Activated T-cell treated with anti-CD3 and anti-CD28 coated beads, Interleukin-2, amount 50 U/mL, for 4 hours (primary cell): ENCODE measurements around the gene OPA3. TPM values are rescaled to one million over a fixed set of nuclear protein-coding genes. Genes with fewer than 3 reads are reported as not detected.

Source experiments
- ATAC-seq, 2 donors: fragments of 200-7000 bp; cut with Tn5 transposase; one replicate each; pipeline ENCODE4 v1.10.0; 2021
- DNase-seq: peaks from one replicate; pipeline ENCODE4 v3.0.0-alpha.2; 2020
- H3K27me3 Mint-ChIP-seq: one replicate; pipeline ENCODE4 v1.8.0; 2021; ENCODE audit warnings: low read depth, mixed read lengths
- H3K36me3 Mint-ChIP-seq: one replicate; pipeline ENCODE4 v1.8.0; 2022; ENCODE audit warnings: mixed read lengths; ENCODE audit not compliant: insufficient read depth
- H3K4me1 Mint-ChIP-seq: one replicate; pipeline ENCODE4 v1.8.0; 2021; ENCODE audit warnings: low read depth, mixed read lengths
- H3K4me3 Mint-ChIP-seq: one replicate; pipeline ENCODE4 v1.8.0; 2021; ENCODE audit warnings: mild to moderate bottlenecking, moderate library complexity, mixed read lengths
- H3K9me3 Mint-ChIP-seq: one replicate; pipeline ENCODE4 v1.8.0; 2021; ENCODE audit warnings: mixed read lengths
- total RNA-seq, 3 donors: library from RNA; stranded (reverse); gene quantifications; one replicate each; pipeline ENCODE4 v1.2.1, GENCODE V29; 2021

OPA3 gene
- total RNA-seq, 3 donors from 2014 or later: 14.1 to 15.5 (median 15.1) TPM

- peaks cover 2% of the 10 kb centered on the region for H3K27me3 Mint-ChIP-seq
- H3K36me3 Mint-ChIP-seq: no peaks in the 10 kb centered on the region
- no peaks in the 10 kb centered on the region for H3K9me3 Mint-ChIP-seq
- peaks cover 5% of the 10 kb centered on the region for H3K4me1 Mint-ChIP-seq
- H3K4me3 Mint-ChIP-seq: peak overlapping the region; percentile 89
- peak; percentile 97 for DNase-seq
- peak; percentile 100 for ATAC-seq
Observed at GRCh38 chr19:45485305-45486077, 99.1 kb downstream of the OPA3 start.

- no peaks in the 10 kb centered on the region for H3K9me3 Mint-ChIP-seq
- no peak for ATAC-seq
Observed at GRCh38 chr19:45484273-45484945, 100.2 kb downstream of the OPA3 start.

GRCh38 chr19:45483033-45483432, 101.6 kb downstream of the OPA3 start:
- H3K36me3 Mint-ChIP-seq: no peaks in the 10 kb centered on the region

More at GRCh38 chr19:45484273-45484945, 100.2 kb downstream of the OPA3 start:
- DNase-seq: no peak
- Mint-ChIP-seq H3K4me1 (peaks cover 8% of the 10 kb centered on the region), H3K27me3 (peaks cover 2% of the 10 kb centered on the region), H3K4me3 (no peak overlapping the region), H3K36me3 (no peaks in the 10 kb centered on the region)

GRCh38 chr19:45478454-45479238, 106.0 kb downstream of the OPA3 start:
- Mint-ChIP-seq H3K9me3 (no peaks in the 10 kb centered on the region), H3K27me3 (no peaks in the 10 kb centered on the region), H3K36me3 (peaks cover 2% of the 10 kb centered on the region), H3K4me1 (peaks cover 34% of the 10 kb centered on the region), H3K4me3 (peak overlapping the region; percentile 75)
- DNase-seq: peak; percentile 90
- ATAC-seq: peak; percentile 76 to 80

More at GRCh38 chr19:45483033-45483432, 101.6 kb downstream of the OPA3 start:
- H3K9me3 Mint-ChIP-seq: no peaks in the 10 kb centered on the region
- ATAC-seq: no peak
- H3K4me3 Mint-ChIP-seq: no peak overlapping the region
- H3K27me3 Mint-ChIP-seq: peaks cover 2% of the 10 kb centered on the region
- no peak for DNase-seq
- H3K4me1 Mint-ChIP-seq: peaks cover 19% of the 10 kb centered on the region

GRCh38 chr19:45477713-45478453, 106.7 kb downstream of the OPA3 start:
- peaks cover 3% of the 10 kb centered on the region for H3K36me3 Mint-ChIP-seq
- no peaks in the 10 kb centered on the region for H3K9me3 Mint-ChIP-seq
- H3K4me1 Mint-ChIP-seq: peaks cover 34% of the 10 kb centered on the region
- peak overlapping the region; percentile 75 for H3K4me3 Mint-ChIP-seq
- ATAC-seq (peak; percentile 33 to 46), DNase-seq (no peak)
- H3K27me3 Mint-ChIP-seq: no peaks in the 10 kb centered on the region

Other genes with a start within 250 kb of the OPA3 start
- not detected for gene KLC3, start 244.1 kb downstream of the OPA3 start, total RNA-seq
- 10 to 100 TPM; 22.2 to 23.8 (median 23.8) TPM for gene ERCC2, start 214.2 kb downstream of the OPA3 start, total RNA-seq
- gene PPP1R13L, start 179.7 kb downstream of the OPA3 start, total RNA-seq: 1 to 10 TPM; 1.6 to 6.8 (median 4.1) TPM
- 10 to 100 TPM; 45.2 to 57.3 (median 49.1) TPM for gene POLR1G, start 178.2 kb downstream of the OPA3 start, total RNA-seq
- 10 to 100 TPM; 68.0 to 86.2 (median 85.7) TPM for gene ERCC1, start 160.9 kb downstream of the OPA3 start, total RNA-seq
- gene FOSB, start 116.8 kb downstream of the OPA3 start, total RNA-seq: 10 to 100 TPM; 10.5 to 13.4 (median 13.2) TPM
- gene RTN2, start 87.8 kb downstream of the OPA3 start, total RNA-seq: 1 to 10 TPM in 2 of 3 donors, under 1 TPM in 1; 0.83 to 1.5 (median 1.5) TPM
- gene PPM1N, start 86.4 kb downstream of the OPA3 start, total RNA-seq: 1 to 10 TPM; 1.1 to 1.4 (median 1.3) TPM
- gene VASP, start 77.3 kb downstream of the OPA3 start, total RNA-seq: 100 to 1,000 TPM; 135 to 164 (median 157) TPM
- gene GPR4, start 17.4 kb upstream of the OPA3 start, total RNA-seq: under 1 TPM in 1 of 3 donors, not detected in 2; 0.05 TPM
- 100 to 1,000 TPM; 136 to 178 (median 150) TPM for gene EML2, start 54.6 kb upstream of the OPA3 start, total RNA-seq
- gene GIPR, start 83.4 kb upstream of the OPA3 start, total RNA-seq: 1 to 10 TPM in 2 of 3 donors, under 1 TPM in 1; 0.66 to 1.4 (median 1.0) TPM
- gene SNRPD2, start 107.2 kb upstream of the OPA3 start, total RNA-seq: 100 to 1,000 TPM; 903 to 949 (median 911) TPM
- 10 to 100 TPM; 10.3 to 13.2 (median 12.3) TPM for gene QPCTL, start 107.9 kb upstream of the OPA3 start, total RNA-seq
- 10 to 100 TPM; 29.5 to 33.3 (median 29.8) TPM for gene FBXO46, start 146.1 kb upstream of the OPA3 start, total RNA-seq
- not detected for gene MEIOSIN, start 148.6 kb upstream of the OPA3 start, total RNA-seq
- gene SIX5, start 184.4 kb upstream of the OPA3 start, total RNA-seq: 1 to 10 TPM; 1.5 to 1.7 (median 1.6) TPM
- 10 to 100 TPM; 19.9 to 22.6 (median 21.1) TPM for gene DMPK, start 197.7 kb upstream of the OPA3 start, total RNA-seq
- 10 to 100 TPM; 53.3 to 60.5 (median 54.2) TPM for gene DMWD, start 208.0 kb upstream of the OPA3 start, total RNA-seq
- under 1 TPM; 0.15 to 0.33 (median 0.26) TPM for gene RSPH6A, start 230.5 kb upstream of the OPA3 start, total RNA-seq